HK-2 (cell line): ENCODE results near the gene IQGAP1.
"Not testable (repeated sequence)": the region's sequence is repeated elsewhere in the genome, so short reads cannot be mapped to it uniquely, and the experiment has no call there.

ENCODE experiments used
- DNase-seq: peaks from one replicate; pipeline ENCODE4 v3.0.0-alpha.2; 2018; ENCODE audit not compliant: unreplicated experiment

The IQGAP1 gene, protein sequence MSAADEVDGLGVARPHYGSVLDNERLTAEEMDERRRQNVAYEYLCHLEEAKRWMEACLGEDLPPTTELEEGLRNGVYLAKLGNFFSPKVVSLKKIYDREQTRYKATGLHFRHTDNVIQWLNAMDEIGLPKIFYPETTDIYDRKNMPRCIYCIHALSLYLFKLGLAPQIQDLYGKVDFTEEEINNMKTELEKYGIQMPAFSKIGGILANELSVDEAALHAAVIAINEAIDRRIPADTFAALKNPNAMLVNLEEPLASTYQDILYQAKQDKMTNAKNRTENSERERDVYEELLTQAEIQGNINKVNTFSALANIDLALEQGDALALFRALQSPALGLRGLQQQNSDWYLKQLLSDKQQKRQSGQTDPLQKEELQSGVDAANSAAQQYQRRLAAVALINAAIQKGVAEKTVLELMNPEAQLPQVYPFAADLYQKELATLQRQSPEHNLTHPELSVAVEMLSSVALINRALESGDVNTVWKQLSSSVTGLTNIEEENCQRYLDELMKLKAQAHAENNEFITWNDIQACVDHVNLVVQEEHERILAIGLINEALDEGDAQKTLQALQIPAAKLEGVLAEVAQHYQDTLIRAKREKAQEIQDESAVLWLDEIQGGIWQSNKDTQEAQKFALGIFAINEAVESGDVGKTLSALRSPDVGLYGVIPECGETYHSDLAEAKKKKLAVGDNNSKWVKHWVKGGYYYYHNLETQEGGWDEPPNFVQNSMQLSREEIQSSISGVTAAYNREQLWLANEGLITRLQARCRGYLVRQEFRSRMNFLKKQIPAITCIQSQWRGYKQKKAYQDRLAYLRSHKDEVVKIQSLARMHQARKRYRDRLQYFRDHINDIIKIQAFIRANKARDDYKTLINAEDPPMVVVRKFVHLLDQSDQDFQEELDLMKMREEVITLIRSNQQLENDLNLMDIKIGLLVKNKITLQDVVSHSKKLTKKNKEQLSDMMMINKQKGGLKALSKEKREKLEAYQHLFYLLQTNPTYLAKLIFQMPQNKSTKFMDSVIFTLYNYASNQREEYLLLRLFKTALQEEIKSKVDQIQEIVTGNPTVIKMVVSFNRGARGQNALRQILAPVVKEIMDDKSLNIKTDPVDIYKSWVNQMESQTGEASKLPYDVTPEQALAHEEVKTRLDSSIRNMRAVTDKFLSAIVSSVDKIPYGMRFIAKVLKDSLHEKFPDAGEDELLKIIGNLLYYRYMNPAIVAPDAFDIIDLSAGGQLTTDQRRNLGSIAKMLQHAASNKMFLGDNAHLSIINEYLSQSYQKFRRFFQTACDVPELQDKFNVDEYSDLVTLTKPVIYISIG (N-terminal part only)

GRCh38 chr15:90387534-90388461 lies at the start of gene IQGAP1:
Gene IQGAP1 (plus strand): TSS chr15:90388242. CDS start chr15:90388342, 100 bp downstream.
- DNase-seq, result peak; percentile 93

- DNase-seq, result no peak
Measured at GRCh38 chr15:90338532-90338931, 49.5 kb upstream of the IQGAP1 start.

GRCh38 chr15:90340345-90340744 lies 47.7 kb upstream of the IQGAP1 start:
- DNase-seq, result no peak

DNA sequence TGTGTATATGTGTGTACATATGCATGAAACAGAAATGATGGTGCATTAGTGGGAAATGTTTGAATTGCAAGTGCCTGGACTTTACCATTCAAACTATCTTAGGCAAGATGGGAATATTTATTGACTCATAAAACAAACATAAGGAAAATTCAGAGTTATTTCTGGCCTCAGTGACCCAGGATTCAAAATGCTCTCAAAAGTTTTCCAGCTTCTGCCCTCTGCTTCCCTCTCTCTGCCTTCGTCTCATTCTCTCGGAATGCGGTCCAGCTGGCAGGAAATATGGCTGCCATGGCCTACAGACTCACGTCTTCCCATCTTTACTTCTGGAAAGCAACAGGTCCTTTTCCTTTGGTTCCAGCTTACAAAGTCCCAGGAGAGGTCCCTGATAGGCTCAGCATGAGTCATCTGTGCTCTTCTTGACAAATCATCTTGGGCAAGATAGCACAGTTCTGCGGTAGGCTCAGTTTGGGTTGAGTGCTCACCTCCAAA lies 44.7 kb upstream of the IQGAP1 start:
- DNase-seq, result no peak

DNA sequence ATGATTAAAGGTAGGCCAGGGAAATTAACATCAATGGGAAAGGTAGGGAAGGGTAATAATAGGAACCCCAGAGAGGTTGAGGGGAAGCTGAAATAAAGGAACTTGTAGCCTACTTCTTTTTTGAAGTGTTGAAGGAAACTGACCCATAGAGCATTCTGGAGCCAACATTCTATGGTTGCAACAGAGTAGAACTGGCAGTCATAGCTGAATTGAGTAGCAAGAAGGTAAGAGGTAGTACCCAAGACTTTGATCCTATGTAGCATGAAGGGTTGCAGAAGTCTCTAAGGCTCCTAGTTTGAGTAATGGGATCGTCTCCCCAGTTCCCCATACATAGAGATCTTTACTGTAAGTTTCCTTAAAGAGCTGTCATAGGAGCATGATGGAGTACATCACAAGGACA lies 43.4 kb upstream of the IQGAP1 start:
- DNase-seq, result no peak

- no peak for DNase-seq
Measured at GRCh38 chr15:90345857-90346256, 42.2 kb upstream of the IQGAP1 start.

DNA sequence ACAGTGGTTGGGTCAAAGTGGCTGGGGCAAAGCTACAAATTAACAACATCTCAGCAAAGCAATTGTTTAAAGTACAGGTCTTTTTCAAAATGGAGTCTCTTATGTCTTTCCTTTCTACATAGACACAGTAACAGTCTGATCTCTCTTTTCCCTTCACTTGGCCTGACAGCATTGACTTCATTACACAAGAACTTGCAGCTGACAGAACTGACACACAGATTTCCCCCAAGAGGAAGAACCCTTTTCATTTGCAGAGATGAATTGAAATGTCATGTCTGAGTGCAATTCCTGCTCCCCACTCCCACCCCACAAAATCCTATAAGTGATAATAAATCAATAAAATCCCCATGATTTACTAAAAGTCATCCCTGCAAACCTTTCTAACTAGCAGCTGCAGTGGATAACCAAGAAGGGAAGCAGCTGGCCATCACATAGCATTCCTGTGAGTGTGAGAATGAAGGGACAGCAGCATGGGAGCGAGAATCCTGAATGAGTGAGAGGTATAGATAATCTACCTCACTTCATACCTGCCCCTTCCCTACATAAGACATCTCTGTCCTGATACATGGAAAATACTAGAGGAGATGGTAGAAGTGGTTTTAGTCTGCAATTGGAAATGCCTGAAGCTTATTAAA lies 40.5 kb upstream of the IQGAP1 start:
- DNase-seq, result not testable (repeated sequence)

DNA sequence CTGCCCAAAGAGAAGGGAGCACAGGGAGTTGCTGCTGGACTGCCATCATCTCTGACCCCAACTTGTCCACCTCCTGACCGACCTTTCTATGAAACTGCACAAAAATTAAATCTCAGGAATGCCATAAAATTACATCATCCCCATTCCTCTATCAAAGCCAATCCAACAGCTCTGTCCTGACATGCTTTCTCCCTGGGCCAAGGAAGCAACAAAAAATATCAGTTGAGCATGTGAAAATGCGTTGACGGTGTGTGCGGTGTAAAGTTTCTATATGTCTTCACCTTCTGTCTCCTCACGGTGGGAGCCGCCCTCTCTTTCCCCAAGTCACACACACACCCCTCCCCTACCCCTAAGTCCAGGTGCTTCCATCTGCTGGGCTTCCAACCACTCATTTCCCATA lies 39.6 kb upstream of the IQGAP1 start:
- no peak for DNase-seq

DNA sequence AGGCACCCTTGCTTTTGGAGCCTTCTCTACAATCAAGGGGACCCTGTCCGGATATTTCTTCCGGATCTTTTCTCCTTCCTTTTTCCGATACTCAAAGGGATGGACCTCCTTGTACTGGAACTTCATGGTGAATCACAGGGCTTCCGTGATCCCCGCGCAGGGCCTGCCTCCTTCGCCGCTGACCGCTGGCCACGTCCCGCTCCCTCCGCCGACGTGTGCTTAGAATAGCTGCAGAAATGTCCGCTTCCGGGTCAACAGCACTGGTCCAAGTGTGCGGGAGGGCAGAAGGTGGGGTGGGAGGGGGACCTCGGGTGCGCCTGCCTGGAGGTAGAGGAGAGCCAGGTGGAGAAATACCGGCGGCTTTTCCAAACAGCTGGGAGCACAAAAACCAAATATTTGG lies 39.0 kb upstream of the IQGAP1 start:
- no peak for DNase-seq

GRCh38 chr15:90349821-90350220 lies 38.2 kb upstream of the IQGAP1 start:
- DNase-seq, result no peak

DNA sequence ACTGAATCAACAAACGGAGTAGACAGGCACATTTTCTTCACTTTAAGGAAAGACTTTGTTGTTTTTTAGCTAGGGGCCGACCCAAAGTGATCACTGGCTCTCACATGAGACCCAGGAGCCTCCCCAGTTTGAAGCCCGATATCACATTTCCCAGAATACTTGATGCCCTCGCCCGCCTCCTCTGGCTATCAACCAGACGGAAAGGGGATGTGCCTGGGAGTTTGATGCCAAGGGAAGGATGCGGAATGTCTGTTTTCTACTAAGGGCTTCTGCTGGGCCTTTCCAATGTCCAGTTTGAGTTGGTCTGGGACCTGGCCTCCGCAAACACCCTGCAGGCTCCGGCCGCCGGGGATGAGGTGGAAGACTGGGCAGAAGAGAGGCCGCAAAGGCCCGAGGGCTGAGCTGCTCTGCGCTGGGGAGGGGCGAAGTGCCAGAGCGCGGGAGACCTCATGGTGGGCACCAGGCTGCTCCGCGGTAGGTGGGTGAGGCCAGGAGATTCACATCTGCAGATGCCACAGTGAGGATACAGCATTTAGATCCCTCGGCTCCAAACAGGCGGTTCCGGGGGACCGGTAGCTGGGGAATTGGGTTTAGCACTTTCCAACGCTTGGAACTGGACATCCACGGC lies 36.4 kb upstream of the IQGAP1 start:
- DNase-seq, result no peak

DNA sequence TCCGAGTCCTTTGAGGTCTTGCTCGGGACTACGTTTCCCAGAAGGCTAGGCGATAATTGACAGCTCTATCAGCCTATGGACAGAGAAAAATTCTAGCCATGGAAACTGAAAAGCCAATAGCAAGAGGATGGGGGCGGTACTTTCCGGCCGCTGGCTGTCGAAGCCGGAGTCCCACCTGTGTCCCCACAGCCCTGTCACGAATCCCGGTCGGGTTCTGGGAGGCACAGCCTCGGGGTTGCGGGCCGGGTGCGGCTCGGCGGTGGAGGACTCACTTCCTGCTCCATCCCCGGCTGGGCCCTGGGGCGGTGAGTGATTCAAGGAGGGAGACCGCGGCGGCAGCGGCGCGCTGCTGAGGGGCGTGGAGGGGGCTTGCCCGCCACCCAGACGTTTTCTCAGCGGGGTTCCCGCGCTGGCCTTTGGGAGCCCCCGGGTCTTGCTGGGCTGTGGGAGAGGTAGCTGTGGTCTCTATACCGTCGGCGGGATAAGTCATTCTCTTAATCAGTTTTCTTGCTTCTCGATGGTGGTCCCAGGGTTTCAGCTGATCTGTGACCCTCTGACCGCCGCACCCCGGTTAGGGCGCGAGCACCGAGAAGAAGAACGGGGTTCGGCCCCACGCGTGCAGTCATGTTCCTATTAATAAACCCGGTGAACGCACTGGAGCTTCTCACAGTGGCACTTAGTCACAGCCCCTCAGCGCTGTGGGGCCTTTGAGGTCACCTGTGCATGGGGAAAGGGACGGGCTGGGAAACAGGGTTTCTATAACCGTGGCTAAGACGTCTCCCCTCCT lies 35.7 kb upstream of the IQGAP1 start, which contains the start of gene ZNF774:
Gene ZNF774, plus strand, starts transcription at position 178 of the 787 bp plus-strand sequence. CDS start 2,377 bp downstream, outside the sequence.
- peak; percentile 92 for DNase-seq

- no peak for DNase-seq
Measured at GRCh38 chr15:90354986-90355385, 33.1 kb upstream of the IQGAP1 start.

- no peak for DNase-seq
Measured at GRCh38 chr15:90358124-90359033, 29.7 kb upstream of the IQGAP1 start.

- no peak for DNase-seq
Measured at GRCh38 chr15:90360746-90361145, 27.3 kb upstream of the IQGAP1 start.

- DNase-seq, result no peak
Measured at GRCh38 chr15:90362936-90363212, 25.2 kb upstream of the IQGAP1 start.

GRCh38 chr15:90364251-90364650 lies 23.8 kb upstream of the IQGAP1 start:
- DNase-seq, result peak; percentile 49
